Activated naive CD8-positive, alpha-beta T cell (primary cell): ENCODE measurements around the gene SLC7A10.

Source experiments
- H3K27ac Mint-ChIP-seq: one replicate; pipeline ENCODE4 v1.8.0; 2021; ENCODE audit warnings: mixed read lengths
- H3K27me3 Mint-ChIP-seq: one replicate; pipeline ENCODE4 v1.8.0; 2021; ENCODE audit warnings: mixed read lengths
- H3K36me3 Mint-ChIP-seq: one replicate; pipeline ENCODE4 v1.8.0; 2021; ENCODE audit warnings: mixed read lengths
- H3K4me1 Mint-ChIP-seq: one replicate; pipeline ENCODE4 v1.8.0; 2021; ENCODE audit warnings: low read depth, mixed read lengths
- H3K4me3 Mint-ChIP-seq: one replicate; pipeline ENCODE4 v1.8.0; 2021; ENCODE audit warnings: mild to moderate bottlenecking, mixed read lengths
- H3K9me3 Mint-ChIP-seq: one replicate; pipeline ENCODE4 v1.8.0; 2021; ENCODE audit warnings: low read depth, mixed read lengths

SLC7A10 gene

GRCh38 chr19:33261511-33262189 is 36.0 kb upstream of the SLC7A10 start:
- Mint-ChIP-seq H3K27ac (no peak overlapping the region), H3K4me3 (no peak overlapping the region), H3K9me3 (no peaks in the 10 kb centered on the region), H3K36me3 (no peaks in the 10 kb centered on the region), H3K4me1 (peaks cover 11% of the 10 kb centered on the region), H3K27me3 (peaks cover 3% of the 10 kb centered on the region)

- Mint-ChIP-seq H3K4me3 (peak overlapping the region; percentile 10), H3K9me3 (no peaks in the 10 kb centered on the region), H3K4me1 (peaks cover 11% of the 10 kb centered on the region), H3K36me3 (no peaks in the 10 kb centered on the region), H3K27me3 (peaks cover 3% of the 10 kb centered on the region), H3K27ac (no peak overlapping the region)
Observed at GRCh38 chr19:33260628-33261418, 35.2 kb upstream of the SLC7A10 start.

- Mint-ChIP-seq H3K27ac (no peak overlapping the region), H3K9me3 (no peaks in the 10 kb centered on the region), H3K27me3 (peaks cover 6% of the 10 kb centered on the region), H3K4me1 (peaks cover 11% of the 10 kb centered on the region), H3K4me3 (no peak overlapping the region), H3K36me3 (no peaks in the 10 kb centered on the region)
Observed at GRCh38 chr19:33259539-33259938, 33.9 kb upstream of the SLC7A10 start.

GRCh38 chr19:33257828-33258227 is 32.2 kb upstream of the SLC7A10 start:
- H3K36me3 Mint-ChIP-seq, result no peaks in the 10 kb centered on the region
- H3K27ac Mint-ChIP-seq, result no peak overlapping the region
- H3K27me3 Mint-ChIP-seq, result peaks cover 6% of the 10 kb centered on the region
- H3K4me1 Mint-ChIP-seq, result peaks cover 11% of the 10 kb centered on the region
- no peak overlapping the region for H3K4me3 Mint-ChIP-seq
- no peaks in the 10 kb centered on the region for H3K9me3 Mint-ChIP-seq

GRCh38 chr19:33256261-33256660 is 30.6 kb upstream of the SLC7A10 start:
- Mint-ChIP-seq H3K27me3 (peaks cover 5% of the 10 kb centered on the region), H3K4me1 (peaks cover 6% of the 10 kb centered on the region), H3K4me3 (no peak overlapping the region), H3K27ac (no peak overlapping the region), H3K9me3 (no peaks in the 10 kb centered on the region), H3K36me3 (no peaks in the 10 kb centered on the region)

GRCh38 chr19:33255781-33256180 is 30.1 kb upstream of the SLC7A10 start:
- no peaks in the 10 kb centered on the region for H3K9me3 Mint-ChIP-seq
- no peak overlapping the region for H3K4me3 Mint-ChIP-seq
- H3K4me1 Mint-ChIP-seq, result peaks cover 2% of the 10 kb centered on the region
- H3K27me3 Mint-ChIP-seq, result peaks cover 4% of the 10 kb centered on the region
- no peaks in the 10 kb centered on the region for H3K36me3 Mint-ChIP-seq
- H3K27ac Mint-ChIP-seq, result no peak overlapping the region

GRCh38 chr19:33254245-33254824 is 28.7 kb upstream of the SLC7A10 start:
- Mint-ChIP-seq H3K27ac (no peak overlapping the region), H3K4me3 (no peak overlapping the region), H3K27me3 (peaks cover 3% of the 10 kb centered on the region), H3K9me3 (no peaks in the 10 kb centered on the region), H3K36me3 (no peaks in the 10 kb centered on the region), H3K4me1 (no peaks in the 10 kb centered on the region)

- Mint-ChIP-seq H3K4me3 (no peak overlapping the region), H3K36me3 (no peaks in the 10 kb centered on the region), H3K27me3 (peaks cover 3% of the 10 kb centered on the region), H3K27ac (no peak overlapping the region), H3K4me1 (no peaks in the 10 kb centered on the region), H3K9me3 (no peaks in the 10 kb centered on the region)
Observed at GRCh38 chr19:33252971-33253370, 27.3 kb upstream of the SLC7A10 start.

GRCh38 chr19:33252418-33252962 is 26.8 kb upstream of the SLC7A10 start:
- Mint-ChIP-seq H3K4me3 (no peak overlapping the region), H3K4me1 (no peaks in the 10 kb centered on the region), H3K36me3 (no peaks in the 10 kb centered on the region), H3K27me3 (peaks cover 3% of the 10 kb centered on the region), H3K27ac (no peak overlapping the region), H3K9me3 (no peaks in the 10 kb centered on the region)

- Mint-ChIP-seq H3K27ac (no peak overlapping the region), H3K9me3 (no peaks in the 10 kb centered on the region), H3K4me3 (no peak overlapping the region), H3K27me3 (peaks cover 3% of the 10 kb centered on the region), H3K36me3 (no peaks in the 10 kb centered on the region), H3K4me1 (no peaks in the 10 kb centered on the region)
Observed at GRCh38 chr19:33251526-33252090, 26.0 kb upstream of the SLC7A10 start.

GRCh38 chr19:33251076-33251475 is 25.4 kb upstream of the SLC7A10 start:
- no peak overlapping the region for H3K4me3 Mint-ChIP-seq
- H3K4me1 Mint-ChIP-seq, result no peaks in the 10 kb centered on the region
- no peak overlapping the region for H3K27ac Mint-ChIP-seq
- peaks cover 3% of the 10 kb centered on the region for H3K27me3 Mint-ChIP-seq
- H3K9me3 Mint-ChIP-seq, result no peaks in the 10 kb centered on the region
- no peaks in the 10 kb centered on the region for H3K36me3 Mint-ChIP-seq

- no peak overlapping the region for H3K4me3 Mint-ChIP-seq
- no peaks in the 10 kb centered on the region for H3K36me3 Mint-ChIP-seq
- peaks cover 3% of the 10 kb centered on the region for H3K27me3 Mint-ChIP-seq
- H3K9me3 Mint-ChIP-seq, result no peaks in the 10 kb centered on the region
- H3K27ac Mint-ChIP-seq, result no peak overlapping the region
- no peaks in the 10 kb centered on the region for H3K4me1 Mint-ChIP-seq
Observed at GRCh38 chr19:33250500-33250899, 24.9 kb upstream of the SLC7A10 start.

GRCh38 chr19:33249740-33250366 is 24.2 kb upstream of the SLC7A10 start:
- no peaks in the 10 kb centered on the region for H3K9me3 Mint-ChIP-seq
- no peak overlapping the region for H3K27ac Mint-ChIP-seq
- H3K4me3 Mint-ChIP-seq, result no peak overlapping the region
- no peaks in the 10 kb centered on the region for H3K4me1 Mint-ChIP-seq
- H3K36me3 Mint-ChIP-seq, result no peaks in the 10 kb centered on the region
- H3K27me3 Mint-ChIP-seq, result peaks cover under 1% of the 10 kb centered on the region

GRCh38 chr19:33248954-33249613 is 23.4 kb upstream of the SLC7A10 start:
- Mint-ChIP-seq H3K36me3 (no peaks in the 10 kb centered on the region), H3K27me3 (no peaks in the 10 kb centered on the region), H3K4me3 (no peak overlapping the region), H3K27ac (no peak overlapping the region), H3K9me3 (no peaks in the 10 kb centered on the region), H3K4me1 (no peaks in the 10 kb centered on the region)
